HG02884 (cell line): ENCODE measurements around the gene SPOCK1.

ENCODE experiments used
- ATAC-seq: cut with Tn5 transposase; IDR thresholded peaks from one replicate; pipeline ENCODE4 v1.9.1; 2021; ENCODE audit warnings: mild to moderate bottlenecking, moderate library complexity; ENCODE audit not compliant: unreplicated experiment

Gene SPOCK1

GRCh38 chr5:137446615-137447014 is 52.5 kb downstream of the SPOCK1 start:
- ATAC-seq: no peak

- no peak for ATAC-seq
These were observed 53.0 kb downstream of the SPOCK1 start for GRCh38 chr5:137446151-137446550.

GRCh38 chr5:137442660-137443059 is 56.5 kb downstream of the SPOCK1 start:
- ATAC-seq: no peak

GRCh38 chr5:137441476-137441875 is 57.6 kb downstream of the SPOCK1 start:
- no peak for ATAC-seq

GRCh38 chr5:137440795-137441194 is 58.3 kb downstream of the SPOCK1 start:
- no peak for ATAC-seq

- ATAC-seq: no peak
These were observed 59.5 kb downstream of the SPOCK1 start for GRCh38 chr5:137439645-137440044.

GRCh38 chr5:137438932-137439331 is 60.2 kb downstream of the SPOCK1 start:
- ATAC-seq: no peak

GRCh38 chr5:137437774-137438173 is 61.4 kb downstream of the SPOCK1 start:
- ATAC-seq: no peak

- no peak for ATAC-seq
These were observed 65.6 kb downstream of the SPOCK1 start for GRCh38 chr5:137433539-137433938.

GRCh38 chr5:137432376-137432775 is 66.8 kb downstream of the SPOCK1 start:
- ATAC-seq: no peak

GRCh38 chr5:137431051-137431450 is 68.1 kb downstream of the SPOCK1 start:
- no peak for ATAC-seq

GRCh38 chr5:137415231-137415681 is 83.9 kb downstream of the SPOCK1 start:
- no peak for ATAC-seq

GRCh38 chr5:137414112-137414755 is 84.9 kb downstream of the SPOCK1 start:
- ATAC-seq: no peak

GRCh38 chr5:137412136-137412535 is 87.0 kb downstream of the SPOCK1 start:
- no peak for ATAC-seq

GRCh38 chr5:137410234-137411010 is 88.7 kb downstream of the SPOCK1 start:
- ATAC-seq: no peak

GRCh38 chr5:137409736-137410135 is 89.4 kb downstream of the SPOCK1 start:
- ATAC-seq: no peak

- no peak for ATAC-seq
These were observed 92.0 kb downstream of the SPOCK1 start for GRCh38 chr5:137407090-137407489.

GRCh38 chr5:137405393-137405792 is 93.7 kb downstream of the SPOCK1 start:
- no peak for ATAC-seq

GRCh38 chr5:137403869-137404268 is 95.3 kb downstream of the SPOCK1 start:
- ATAC-seq: no peak

GRCh38 chr5:137402436-137403187 is 96.5 kb downstream of the SPOCK1 start:
- ATAC-seq: no peak

- no peak for ATAC-seq
These were observed 97.2 kb downstream of the SPOCK1 start for GRCh38 chr5:137401946-137402345.

GRCh38 chr5:137400571-137400970 is 98.6 kb downstream of the SPOCK1 start:
- ATAC-seq: no peak
